GM21515 (cell line): ENCODE results near the gene EPHB2.
"Not testable (repeated sequence)": the region's sequence is repeated elsewhere in the genome, so short reads cannot be mapped to it uniquely, and the experiment has no call there.

ENCODE experiments used
- ATAC-seq: cut with Tn5 transposase; IDR thresholded peaks from one replicate; pipeline ENCODE4 v1.9.1; 2021; ENCODE audit not compliant: unreplicated experiment

Gene EPHB2

GRCh38 chr1:22831729-22832413 is 121.2 kb downstream of the EPHB2 start:
- ATAC-seq, result no peak

GRCh38 chr1:22832414-22832786 is 121.8 kb downstream of the EPHB2 start:
- no peak for ATAC-seq

- no peak for ATAC-seq
Measured at GRCh38 chr1:22833699-22834098, 123.1 kb downstream of the EPHB2 start.

GRCh38 chr1:22834420-22834819 is 123.8 kb downstream of the EPHB2 start:
- not testable (repeated sequence) for ATAC-seq

- no peak for ATAC-seq
Measured at GRCh38 chr1:22835636-22836319, 125.1 kb downstream of the EPHB2 start.

- ATAC-seq, result no peak
Measured at GRCh38 chr1:22836850-22837249, 126.2 kb downstream of the EPHB2 start.

GRCh38 chr1:22837332-22837731 is 126.7 kb downstream of the EPHB2 start:
- no peak for ATAC-seq

- ATAC-seq, result no peak
Measured at GRCh38 chr1:22838965-22839364, 128.3 kb downstream of the EPHB2 start.

- ATAC-seq, result no peak
Measured at GRCh38 chr1:22839806-22840205, 129.2 kb downstream of the EPHB2 start.

GRCh38 chr1:22841142-22841541 is 130.5 kb downstream of the EPHB2 start:
- no peak for ATAC-seq

- ATAC-seq, result no peak
Measured at GRCh38 chr1:22841860-22842281, 131.2 kb downstream of the EPHB2 start.

GRCh38 chr1:22843441-22844183 is 133.0 kb downstream of the EPHB2 start:
- not testable (repeated sequence) for ATAC-seq

GRCh38 chr1:22844621-22845020 is 134.0 kb downstream of the EPHB2 start:
- no peak for ATAC-seq

- no peak for ATAC-seq
Measured at GRCh38 chr1:22845398-22845935, 134.8 kb downstream of the EPHB2 start.

GRCh38 chr1:22846458-22846857 is 135.8 kb downstream of the EPHB2 start:
- ATAC-seq, result no peak

- ATAC-seq, result no peak
Measured at GRCh38 chr1:22847249-22847648, 136.6 kb downstream of the EPHB2 start.

GRCh38 chr1:22847709-22848108 is 137.1 kb downstream of the EPHB2 start:
- ATAC-seq, result no peak

GRCh38 chr1:22848405-22848804 is 137.8 kb downstream of the EPHB2 start:
- no peak for ATAC-seq

GRCh38 chr1:22849770-22850169 is 139.1 kb downstream of the EPHB2 start:
- ATAC-seq, result no peak

- ATAC-seq, result no peak
Measured at GRCh38 chr1:22850281-22850680, 139.6 kb downstream of the EPHB2 start.

GRCh38 chr1:22850681-22851080 is 140.0 kb downstream of the EPHB2 start:
- ATAC-seq, result no peak

- no peak for ATAC-seq
Measured at GRCh38 chr1:22851517-22851916, 140.9 kb downstream of the EPHB2 start.
